ENCODE data around the gene C10orf90.
A peak's percentile ranks its signal among the peaks of the same experiment; 100 is the strongest.

Gene C10orf90

DNA sequence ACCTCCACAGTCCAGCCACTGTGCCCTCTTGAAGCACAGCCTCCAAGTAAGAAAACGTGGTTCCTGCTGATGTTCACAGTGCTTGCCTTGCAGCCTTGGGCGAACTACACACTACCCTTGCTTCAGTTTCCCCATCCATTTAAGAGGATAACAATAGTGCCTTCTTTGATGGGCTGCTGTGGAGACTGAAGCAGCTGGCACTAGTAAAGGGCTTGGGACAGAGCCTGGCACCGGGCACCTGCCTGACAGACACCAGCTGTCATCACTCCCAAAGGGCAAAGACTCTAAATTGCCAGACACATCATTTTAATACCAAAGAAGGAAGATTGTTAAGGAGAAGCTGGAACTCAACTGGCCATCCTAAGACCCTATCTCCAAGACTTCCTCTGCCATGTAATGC, 3.1 kb upstream of the C10orf90 start:
- no peak for DNase-seq (ENCODE audit: low spot score)

DNA sequence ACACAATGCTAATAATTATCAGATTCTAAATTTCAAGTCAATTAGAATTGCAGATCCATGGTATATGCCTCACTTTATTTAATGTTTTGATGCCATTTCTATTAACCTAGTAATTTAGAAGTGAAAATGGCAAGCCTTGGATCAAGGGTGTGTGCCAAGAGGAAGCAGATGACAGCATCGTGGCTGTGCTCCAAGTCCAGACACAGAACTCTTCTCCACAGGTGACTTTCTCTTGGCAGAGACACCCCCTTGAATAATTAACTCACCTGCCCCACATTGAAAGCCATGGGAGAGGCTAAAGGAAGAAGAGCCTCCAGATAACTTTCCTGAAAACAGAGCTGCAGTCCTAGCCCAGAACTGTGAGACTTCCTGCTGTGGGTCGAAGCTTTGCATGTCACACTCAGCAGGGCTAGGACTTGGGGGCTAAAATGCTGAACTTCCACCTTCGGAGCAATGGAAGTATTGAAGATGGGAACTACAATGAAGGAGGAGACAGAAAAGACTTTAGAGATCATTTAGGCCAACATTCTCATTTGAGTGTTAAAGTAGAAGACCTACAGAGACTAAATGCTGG, 996 bp upstream of the C10orf90 start:
- no peak for DNase-seq (ENCODE audit: low spot score)

- DNase-seq (ENCODE audit: low spot score), result peak; percentile 33
Measured at GRCh38 chr10:126670895-126671261, 385 bp upstream of the C10orf90 start.

DNA sequence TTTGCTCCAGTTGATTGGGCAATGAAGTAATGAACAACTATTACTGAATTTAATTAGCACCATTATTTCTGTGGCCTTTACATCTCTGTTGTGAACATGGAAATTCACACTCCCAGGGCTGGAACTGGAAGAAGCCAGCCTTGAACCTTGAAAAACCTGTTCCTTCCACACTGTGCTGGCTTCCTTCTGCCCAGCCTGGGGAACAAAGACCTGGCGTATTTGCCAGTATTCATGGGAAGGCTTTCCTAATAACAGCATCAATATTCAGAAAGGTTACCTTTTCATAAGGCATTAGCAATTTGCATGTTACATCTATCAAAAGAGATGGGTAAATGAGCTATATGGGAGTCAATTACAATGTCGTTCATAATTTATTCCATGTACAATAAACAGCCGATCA, 1.3 kb downstream of the C10orf90 start:
- no peak for DNase-seq (ENCODE audit: low spot score)

DNA sequence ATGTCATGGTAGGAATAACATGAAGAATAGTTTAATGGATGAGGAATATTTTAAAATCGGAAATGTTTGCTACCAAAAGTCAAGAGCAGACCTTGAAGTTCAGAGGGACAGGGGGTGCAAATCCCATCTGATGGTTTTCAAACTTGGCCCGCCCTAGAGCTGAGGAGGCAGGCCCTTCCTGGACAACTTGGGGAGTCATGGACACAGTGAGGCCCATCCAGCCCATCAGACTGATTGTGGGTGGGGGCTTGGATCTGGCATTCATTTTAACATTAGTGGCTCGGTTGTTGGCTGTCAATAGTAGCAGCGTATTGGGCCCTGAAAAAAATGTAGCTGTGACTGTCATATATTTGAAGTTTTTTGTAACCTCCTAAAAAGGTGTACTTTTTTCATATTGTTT, 2.0 kb downstream of the C10orf90 start:
- DNase-seq (ENCODE audit: low spot score), result no peak

- no peak for DNase-seq (ENCODE audit: low spot score)
Measured at GRCh38 chr10:126667568-126667967, 2.9 kb downstream of the C10orf90 start.

DNA sequence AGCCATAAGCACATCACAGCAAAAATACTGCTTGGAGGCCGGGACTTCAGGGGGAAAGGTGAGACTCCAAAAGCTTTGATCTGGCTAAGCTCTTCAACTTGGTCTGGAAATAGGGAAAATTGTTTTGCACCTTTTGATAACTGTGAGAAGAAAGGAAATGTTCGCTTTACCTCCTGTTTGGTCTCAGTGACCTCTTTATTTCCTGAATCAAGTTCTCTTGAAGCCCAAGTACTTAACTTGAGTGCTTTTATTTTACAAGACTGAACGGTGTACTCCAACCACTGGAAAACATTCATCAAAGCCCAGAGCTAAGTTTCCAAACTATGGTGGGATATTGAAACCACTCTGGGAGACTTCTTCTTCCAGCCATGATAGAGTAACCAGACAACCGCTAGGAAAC, 5.3 kb downstream of the C10orf90 start:
- DNase-seq (ENCODE audit: low spot score), result no peak

DNA sequence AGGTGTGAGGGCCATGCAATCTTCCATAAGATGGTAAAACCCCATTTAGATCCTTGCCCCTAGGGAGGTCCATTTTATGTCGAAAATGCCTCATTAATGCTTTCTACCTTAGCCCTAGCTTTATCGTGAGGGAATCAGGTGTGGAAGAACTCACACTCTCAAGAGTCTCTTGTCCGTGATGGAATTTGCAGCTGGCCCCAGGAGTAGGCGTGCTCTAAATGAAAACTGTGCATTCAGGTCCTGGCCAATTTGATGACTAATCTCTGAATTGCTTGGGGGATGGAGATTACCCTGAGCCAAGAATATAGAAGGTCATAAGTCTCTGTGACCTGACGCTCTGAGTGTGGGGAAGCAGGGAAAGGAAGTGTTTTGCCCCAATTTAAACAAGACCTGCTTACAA, 6.6 kb downstream of the C10orf90 start:
- peak; percentile 89 for DNase-seq (ENCODE audit: low spot score)

GRCh38 chr10:126663328-126663727, 7.2 kb downstream of the C10orf90 start:
- peak; percentile 88 for DNase-seq (ENCODE audit: low spot score)

GRCh38 chr10:126661841-126662515, 8.5 kb downstream of the C10orf90 start:
- no peak for DNase-seq (ENCODE audit: low spot score)

GRCh38 chr10:126661356-126661755, 9.1 kb downstream of the C10orf90 start:
- DNase-seq (ENCODE audit: low spot score), result no peak

DNA sequence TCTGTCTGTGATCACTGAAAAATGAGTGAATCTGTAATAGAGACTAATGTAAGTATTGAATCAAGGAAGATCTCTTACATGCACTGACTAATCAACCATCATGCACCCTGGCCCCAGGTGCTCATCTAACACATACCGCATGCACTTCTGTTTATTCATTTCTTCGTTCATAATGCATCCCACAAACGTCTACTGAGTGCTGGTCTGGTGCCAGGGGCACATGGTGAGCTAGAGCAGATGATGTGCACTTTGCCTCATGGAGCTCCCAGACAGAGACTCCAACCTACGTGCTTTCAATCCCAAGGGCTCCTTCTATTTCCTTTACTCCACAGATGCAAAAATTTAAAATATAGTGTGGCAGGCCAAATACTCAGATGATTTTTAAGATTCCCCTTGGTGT, 10.7 kb downstream of the C10orf90 start:
- no peak for DNase-seq (ENCODE audit: low spot score)

- no peak for DNase-seq (ENCODE audit: low spot score)
Measured at GRCh38 chr10:126658928-126659327, 11.6 kb downstream of the C10orf90 start.

DNA sequence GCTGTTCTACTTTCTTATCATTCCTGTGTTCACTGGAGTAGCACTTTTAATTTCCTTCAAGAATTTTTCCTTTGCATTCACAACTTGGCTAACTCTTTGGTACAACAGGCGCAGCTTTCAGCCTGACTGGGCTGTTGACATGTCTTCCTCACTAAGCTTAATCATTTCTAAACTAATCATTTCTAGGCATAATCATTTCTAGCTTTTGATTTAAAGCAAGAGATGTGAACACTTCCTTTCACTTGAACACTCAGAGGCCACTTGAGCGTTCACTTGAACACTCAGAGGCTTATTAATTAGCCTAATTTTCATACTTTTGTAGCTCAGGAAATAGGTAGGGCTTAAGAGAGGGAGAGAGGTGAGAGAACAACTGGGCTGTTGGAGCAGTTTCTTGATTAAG, 15.9 kb downstream of the C10orf90 start:
- no peak for DNase-seq (ENCODE audit: low spot score)

DNA sequence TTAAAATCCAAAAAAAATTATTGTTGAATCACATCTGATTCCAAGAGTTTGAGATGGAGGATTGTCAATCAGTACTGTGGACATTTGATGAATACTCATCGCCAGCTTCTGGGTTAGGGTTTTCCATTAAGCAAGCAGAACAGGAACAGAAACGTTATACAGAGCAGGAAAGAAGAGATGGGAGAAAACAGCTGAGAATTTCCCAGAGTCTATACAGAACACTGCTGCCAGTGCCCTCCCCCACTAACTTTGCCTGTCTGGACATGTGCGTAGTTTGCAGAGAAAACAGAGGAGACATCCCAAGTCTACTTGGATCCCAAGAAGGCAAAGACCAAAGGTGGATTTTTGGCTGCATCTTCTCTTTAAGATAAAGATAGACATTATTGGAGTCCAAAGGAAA, 19.0 kb downstream of the C10orf90 start:
- no peak for DNase-seq (ENCODE audit: low spot score)

GRCh38 chr10:126650161-126650560, 20.3 kb downstream of the C10orf90 start:
- DNase-seq (ENCODE audit: low spot score), result no peak

DNA sequence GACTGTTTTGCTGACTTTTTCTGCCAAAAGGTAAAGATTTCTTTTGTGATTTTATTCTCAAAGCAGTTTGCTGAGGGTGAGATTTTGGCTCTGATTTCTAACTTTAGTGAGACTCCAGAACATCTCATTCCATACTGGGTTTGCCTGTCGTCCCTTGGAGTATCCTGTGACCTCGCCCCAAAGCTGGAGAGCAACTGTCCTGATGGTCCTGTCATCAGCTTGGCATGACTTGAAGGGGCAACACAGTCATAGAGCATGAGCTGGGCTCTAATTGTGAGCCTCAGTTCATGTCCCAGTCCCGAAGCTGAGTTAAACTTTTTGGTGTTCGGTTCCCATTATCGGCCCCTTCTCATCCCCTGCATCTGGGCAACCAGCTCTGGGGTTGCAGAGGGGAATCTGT, 23.4 kb downstream of the C10orf90 start:
- no peak for DNase-seq (ENCODE audit: low spot score)

- DNase-seq (ENCODE audit: low spot score), result peak; percentile 13
Measured at GRCh38 chr10:126646110-126646509, 24.4 kb downstream of the C10orf90 start.

DNA sequence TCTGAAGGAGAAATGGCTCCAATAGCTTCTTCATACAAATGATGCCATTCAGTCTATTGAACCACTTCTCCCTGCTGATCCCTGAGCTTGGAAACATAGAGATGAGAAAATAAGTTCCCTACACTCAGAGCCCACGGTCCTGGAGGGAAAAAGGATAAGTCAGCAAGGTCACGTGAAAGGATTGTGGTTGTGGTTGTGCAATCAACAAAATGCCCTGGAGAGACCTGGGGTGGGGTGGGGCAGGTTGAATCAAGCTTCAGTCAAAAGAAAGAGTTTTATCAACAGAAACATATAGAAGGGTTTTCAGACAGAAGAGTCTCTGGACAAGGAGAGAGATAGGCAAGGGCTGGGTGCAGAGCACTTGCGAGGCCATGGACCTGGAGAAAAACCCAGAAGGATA, 30.1 kb downstream of the C10orf90 start:
- peak; percentile 24 for DNase-seq (ENCODE audit: low spot score)

DNA sequence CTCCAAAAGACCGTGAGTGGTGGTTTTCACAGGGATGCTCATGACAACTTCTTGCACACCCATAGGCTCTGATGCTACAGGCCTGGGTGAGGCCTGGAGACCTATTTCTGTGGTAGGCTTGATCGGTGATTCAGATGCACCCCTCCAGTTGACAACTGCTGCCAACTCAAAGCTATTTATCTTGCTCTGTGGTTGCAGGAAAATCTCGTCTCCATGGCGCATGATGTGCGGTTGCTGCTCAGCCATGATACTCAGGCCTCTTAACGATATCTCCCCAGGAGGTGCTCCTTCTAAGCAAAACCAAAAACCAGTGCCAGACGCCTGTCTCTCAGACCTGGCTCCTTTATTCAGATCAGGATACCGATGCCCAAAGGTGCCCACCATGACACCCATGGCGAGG, 31.4 kb downstream of the C10orf90 start:
- DNase-seq (ENCODE audit: low spot score), result no peak

- DNase-seq (ENCODE audit: low spot score), result no peak
Measured at GRCh38 chr10:126638542-126638941, 32.0 kb downstream of the C10orf90 start.

DNA sequence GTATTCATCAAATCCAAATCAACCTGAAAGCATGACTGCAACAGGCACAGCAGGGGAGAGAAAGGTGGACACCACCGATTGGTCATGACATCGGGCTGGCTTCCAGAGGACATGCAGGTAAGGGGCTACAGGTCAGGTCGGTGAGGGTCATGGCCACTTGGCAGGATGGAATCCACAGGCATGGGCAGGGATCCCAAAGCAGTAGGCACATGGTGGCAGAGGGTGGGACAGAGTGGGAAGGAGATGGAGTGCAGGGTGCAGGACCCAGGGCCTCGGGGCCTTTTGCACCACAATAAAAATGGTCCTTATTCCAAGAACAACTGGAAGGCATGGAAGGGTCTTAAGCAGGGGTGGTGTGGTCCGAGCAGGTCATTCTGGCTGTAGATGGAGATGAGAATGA, 33.0 kb downstream of the C10orf90 start:
- DNase-seq (ENCODE audit: low spot score), result no peak

- peak; percentile 50 for DNase-seq (ENCODE audit: low spot score)
Measured at GRCh38 chr10:126634911-126635310, 35.6 kb downstream of the C10orf90 start.

- DNase-seq (ENCODE audit: low spot score), result peak; percentile 45
Measured at GRCh38 chr10:126634347-126634746, 36.1 kb downstream of the C10orf90 start.

Data from COLO829 (cell line).